ENCODE data around the gene PLA2G7. TPM values are rescaled to one million over a fixed set of nuclear protein-coding genes. Genes with fewer than 3 reads are reported as not detected.

The PLA2G7 gene
- total and polyA plus RNA-seq, 2 donors (not counting 3 experiments of a cell fraction or from before 2014, with no cell fraction given) = not detected

DNA sequence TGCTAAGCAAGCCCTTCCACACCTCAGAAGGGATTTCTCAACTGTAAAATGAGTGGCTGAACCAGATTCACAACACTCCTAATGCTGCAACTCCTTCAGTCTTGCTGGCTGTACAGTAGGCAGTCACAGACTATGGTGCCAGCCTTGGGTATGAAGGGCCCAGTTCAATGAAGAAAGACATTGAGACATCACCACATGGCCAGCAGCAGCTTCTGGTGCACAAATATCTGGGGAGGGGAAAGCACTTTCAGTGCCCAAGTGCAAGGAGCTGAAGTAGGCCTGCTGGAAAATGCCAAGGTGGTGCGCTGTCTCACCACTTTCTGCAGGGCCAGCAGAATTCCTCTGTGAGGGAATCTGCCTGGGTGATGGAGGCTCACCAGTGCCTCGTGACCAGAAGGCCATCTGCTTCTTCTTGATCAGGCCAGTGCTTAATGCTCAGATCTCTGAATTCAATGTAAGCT is 1.8 kb downstream of the PLA2G7 start:
- Histone ChIP-seq H3K9ac (replicated peaks; ENCODE audit: extremely low read depth, insufficient read depth, low read length) (no peak overlapping the region), H4K20me1 (replicated peaks; ENCODE audit: control insufficient read depth, extremely low read depth, insufficient read depth, low read length) (no peaks in the 10 kb centered on the region), H3K27me3 (ENCODE audit: control insufficient read depth in 2 of 2, insufficient read depth in 2 of 2, low read length in 2 of 2) (peaks cover 33 to 53% of the 10 kb centered on the region in 2 experiments), H3K79me2 (ENCODE audit: control insufficient read depth, insufficient read depth, low read length) (no peaks in the 10 kb centered on the region), H3K4me1 (ENCODE audit: control insufficient read depth, extremely low read depth, insufficient read depth, low read length) (peaks cover 5% of the 10 kb centered on the region), H2AFZ (ENCODE audit: low read depth, low read length) (no peak overlapping the region), H3K4me2 (ENCODE audit: insufficient read depth, low read length) (no peak overlapping the region), H3K9me3 (replicated peaks; ENCODE audit: control insufficient read depth, insufficient read depth, low read length) (no peaks in the 10 kb centered on the region), H3K4me3 (replicated peaks in 1 of 3; ENCODE audit: insufficient read depth in 1 of 3, low read depth in 1 of 3, low read length in 3 of 3) (no peak overlapping the region), H3K9me1 (replicated peaks; ENCODE audit: control insufficient read depth, extremely low read depth, insufficient read depth, low read length) (no peaks in the 10 kb centered on the region), H3K27ac (ENCODE audit: insufficient read depth, low read depth, low read length) (no peak overlapping the region), H3K36me3 (ENCODE audit: control insufficient read depth in 2 of 2, extremely low read depth in 1 of 2, insufficient read depth in 2 of 2, low read length in 2 of 2) (no peaks in the 10 kb centered on the region)
- no peak for FAIRE-seq
- TF ChIP-seq, protein P1, sequence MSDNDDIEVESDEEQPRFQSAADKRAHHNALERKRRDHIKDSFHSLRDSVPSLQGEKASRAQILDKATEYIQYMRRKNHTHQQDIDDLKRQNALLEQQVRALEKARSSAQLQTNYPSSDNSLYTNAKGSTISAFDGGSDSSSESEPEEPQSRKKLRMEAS (IDR thresholded peaks at IDR 0.05; ENCODE audit: insufficient read depth, insufficient read length) = no peak
- TF ChIP-seq GATA2 (IDR thresholded peaks at IDR 0.05; ENCODE audit: insufficient read depth, insufficient read length, low read depth, low read length) (no peak), POLR2AphosphoS5 (IDR thresholded peaks at IDR 0.05; ENCODE audit: insufficient read depth, low read depth, low read length) (no peak), JUN (IDR thresholded peaks at IDR 0.05; ENCODE audit: borderline replicate concordance, insufficient read depth, insufficient read length, low read depth) (no peak), POLR2A (IDR thresholded peaks at IDR 0.05; ENCODE audit: low read depth, low read length) (no peak), MYC (IDR thresholded peaks at IDR 0.05; ENCODE audit: low read depth, low read length) (no peak), EZH2 (IDR thresholded peaks at IDR 0.05; ENCODE audit: borderline replicate concordance, low read depth, low read length, severe bottlenecking) (no peak), FOS (IDR thresholded peaks at IDR 0.05; ENCODE audit: borderline replicate concordance, insufficient read depth, low read length) (no peak)
- TF ChIP-seq, protein P2, sequence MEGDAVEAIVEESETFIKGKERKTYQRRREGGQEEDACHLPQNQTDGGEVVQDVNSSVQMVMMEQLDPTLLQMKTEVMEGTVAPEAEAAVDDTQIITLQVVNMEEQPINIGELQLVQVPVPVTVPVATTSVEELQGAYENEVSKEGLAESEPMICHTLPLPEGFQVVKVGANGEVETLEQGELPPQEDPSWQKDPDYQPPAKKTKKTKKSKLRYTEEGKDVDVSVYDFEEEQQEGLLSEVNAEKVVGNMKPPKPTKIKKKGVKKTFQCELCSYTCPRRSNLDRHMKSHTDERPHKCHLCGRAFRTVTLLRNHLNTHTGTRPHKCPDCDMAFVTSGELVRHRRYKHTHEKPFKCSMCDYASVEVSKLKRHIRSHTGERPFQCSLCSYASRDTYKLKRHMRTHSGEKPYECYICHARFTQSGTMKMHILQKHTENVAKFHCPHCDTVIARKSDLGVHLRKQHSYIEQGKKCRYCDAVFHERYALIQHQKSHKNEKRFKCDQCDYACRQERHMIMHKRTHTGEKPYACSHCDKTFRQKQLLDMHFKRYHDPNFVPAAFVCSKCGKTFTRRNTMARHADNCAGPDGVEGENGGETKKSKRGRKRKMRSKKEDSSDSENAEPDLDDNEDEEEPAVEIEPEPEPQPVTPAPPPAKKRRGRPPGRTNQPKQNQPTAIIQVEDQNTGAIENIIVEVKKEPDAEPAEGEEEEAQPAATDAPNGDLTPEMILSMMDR (IDR thresholded peaks at IDR 0.05; ENCODE audit: extremely low read depth in 1 of 2, insufficient read depth in 1 of 2, low read depth in 1 of 2, low read length in 2 of 2) = no peak
- intact Hi-C loops (cut with micrococcal nuclease) (no loop called here), dilution Hi-C loops (cut with MboI; ENCODE audit: extremely low pct_ligation_motif_present, low sequenced_read_pairs) (no loop called here)
- DNase-seq (ENCODE audit: low read depth, low spot score) = no peak
- BruUV-seq (replicated peaks) = no TSS peak
- ChIA-PET CTCF (no interaction called here), POLR2A (no interaction called here)

All from endothelial cell of umbilical vein (primary cell).